ENCODE results near the gene TMEM260.
A peak's percentile ranks its signal among the peaks of the same experiment; 100 is the strongest.
"Not testable (repeated sequence)": the region's sequence is repeated elsewhere in the genome, so short reads cannot be mapped to it uniquely, and the experiment has no call there.

Gene TMEM260

DNA sequence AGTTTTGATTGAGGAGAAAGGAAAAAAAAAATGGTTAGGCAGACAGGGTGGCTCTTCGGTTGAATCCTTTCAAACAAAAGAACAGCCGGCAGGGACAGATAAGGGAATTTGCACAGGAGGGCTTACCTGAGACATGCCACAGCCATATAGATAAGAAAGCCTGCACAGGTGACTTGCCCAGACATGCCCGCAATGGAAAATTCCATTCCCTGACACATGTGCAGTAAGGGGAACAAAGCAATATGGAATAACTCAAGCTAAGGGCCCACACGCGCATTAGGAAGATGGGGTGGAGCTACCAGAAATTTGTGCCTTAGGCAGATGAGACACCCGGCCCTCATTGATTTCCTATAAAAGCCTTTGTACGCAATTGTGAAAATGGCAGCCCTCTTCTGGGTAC is 86.7 kb downstream of the TMEM260 start:
- TF ChIP-seq ISL1 (CRISPR knock-in tag; IDR thresholded peaks at IDR 0.05) (no peak), ARNTL (CRISPR knock-in tag; IDR thresholded peaks at IDR 0.05; ENCODE audit: borderline replicate concordance, low read depth) (no peak), TOX (CRISPR knock-in tag; IDR thresholded peaks at IDR 0.05; ENCODE audit: borderline replicate concordance) (no peak), BACH2 (CRISPR knock-in tag; IDR thresholded peaks at IDR 0.05; ENCODE audit: borderline replicate concordance) (no peak), RARB (CRISPR knock-in tag; IDR thresholded peaks at IDR 0.05) (no peak), ESRRG (CRISPR knock-in tag; IDR thresholded peaks at IDR 0.05) (no peak), SNAI2 (CRISPR knock-in tag; IDR thresholded peaks at IDR 0.05) (no peak), ZFP3 (CRISPR knock-in tag; IDR thresholded peaks at IDR 0.05) (no peak), ZNF8 (CRISPR knock-in tag; IDR thresholded peaks at IDR 0.05) (no peak)
- TF ChIP-seq, protein P1, sequence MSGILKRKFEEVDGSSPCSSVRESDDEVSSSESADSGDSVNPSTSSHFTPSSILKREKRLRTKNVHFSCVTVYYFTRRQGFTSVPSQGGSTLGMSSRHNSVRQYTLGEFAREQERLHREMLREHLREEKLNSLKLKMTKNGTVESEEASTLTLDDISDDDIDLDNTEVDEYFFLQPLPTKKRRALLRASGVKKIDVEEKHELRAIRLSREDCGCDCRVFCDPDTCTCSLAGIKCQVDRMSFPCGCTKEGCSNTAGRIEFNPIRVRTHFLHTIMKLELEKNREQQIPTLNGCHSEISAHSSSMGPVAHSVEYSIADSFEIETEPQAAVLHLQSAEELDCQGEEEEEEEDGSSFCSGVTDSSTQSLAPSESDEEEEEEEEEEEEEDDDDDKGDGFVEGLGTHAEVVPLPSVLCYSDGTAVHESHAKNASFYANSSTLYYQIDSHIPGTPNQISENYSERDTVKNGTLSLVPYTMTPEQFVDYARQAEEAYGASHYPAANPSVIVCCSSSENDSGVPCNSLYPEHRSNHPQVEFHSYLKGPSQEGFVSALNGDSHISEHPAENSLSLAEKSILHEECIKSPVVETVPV (CRISPR knock-in tag; IDR thresholded peaks at IDR 0.05): no peak
- ATAC-seq: no peak

DNA sequence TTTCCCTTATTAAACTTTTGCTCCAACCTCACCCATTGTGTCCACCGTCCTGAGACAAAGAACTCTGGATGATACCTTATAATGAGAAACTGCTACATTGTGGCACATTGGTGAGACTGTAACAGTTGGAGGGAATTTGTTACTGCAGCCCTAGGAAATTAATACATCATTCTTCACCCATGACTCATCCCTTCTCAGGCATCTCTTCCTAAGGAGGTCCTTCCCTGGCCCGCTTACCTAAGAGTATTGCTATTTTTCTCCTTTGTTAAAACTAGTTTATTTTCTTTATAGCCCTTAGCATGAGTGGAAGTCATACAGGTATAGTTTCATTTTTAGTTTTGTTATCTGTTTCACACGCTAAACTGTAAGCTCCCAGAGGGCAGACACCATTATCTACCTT is 87.1 kb downstream of the TMEM260 start:
- TF ChIP-seq ZC3H10 (CRISPR knock-in tag; IDR thresholded peaks at IDR 0.05): no peak
- no peak for TF ChIP-seq ZNF565 (CRISPR knock-in tag; conservative IDR thresholded peaks at IDR 0.05; ENCODE audit: low read depth)
- no peak for TF ChIP-seq ZFP30 (CRISPR knock-in tag; IDR thresholded peaks at IDR 0.05)
- no peak for TF ChIP-seq GLIS3 (CRISPR knock-in tag; IDR thresholded peaks at IDR 0.05)
- no peak for TF ChIP-seq ESRRG (CRISPR knock-in tag; IDR thresholded peaks at IDR 0.05)
- no peak for TF ChIP-seq TOX (CRISPR knock-in tag; IDR thresholded peaks at IDR 0.05; ENCODE audit: borderline replicate concordance)
- TF ChIP-seq TCF4 (CRISPR knock-in tag; IDR thresholded peaks at IDR 0.05; ENCODE audit: borderline replicate concordance): no peak
- TF ChIP-seq, protein P1 (CRISPR knock-in tag; IDR thresholded peaks at IDR 0.05): no peak
- TF ChIP-seq OSR1 (CRISPR knock-in tag; IDR thresholded peaks at IDR 0.05): no peak
- TF ChIP-seq ZFP3 (CRISPR knock-in tag; IDR thresholded peaks at IDR 0.05): no peak
- no peak for TF ChIP-seq ARNTL (CRISPR knock-in tag; IDR thresholded peaks at IDR 0.05; ENCODE audit: borderline replicate concordance, low read depth)
- ATAC-seq: peak; percentile 61

DNA sequence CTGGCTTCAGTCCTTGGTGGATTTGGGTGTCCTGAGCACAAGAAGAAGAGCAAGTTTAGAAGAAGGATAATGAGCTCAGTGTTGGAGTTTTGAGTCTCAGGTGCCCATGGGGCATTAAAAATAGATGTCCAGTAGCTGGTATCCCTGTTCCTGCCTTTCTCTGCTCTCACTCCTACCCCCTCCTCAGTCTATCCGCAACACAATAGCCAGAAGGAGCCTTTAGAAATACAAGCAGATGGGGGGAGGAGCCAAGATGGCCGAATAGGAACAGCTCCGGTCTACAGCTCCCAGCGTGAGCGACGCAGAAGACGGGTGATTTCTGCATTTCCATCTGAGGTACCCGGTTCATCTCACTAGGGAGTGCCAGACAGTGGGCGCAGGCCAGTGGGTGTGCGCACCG is 87.7 kb downstream of the TMEM260 start:
- ATAC-seq: not testable (repeated sequence)

DNA sequence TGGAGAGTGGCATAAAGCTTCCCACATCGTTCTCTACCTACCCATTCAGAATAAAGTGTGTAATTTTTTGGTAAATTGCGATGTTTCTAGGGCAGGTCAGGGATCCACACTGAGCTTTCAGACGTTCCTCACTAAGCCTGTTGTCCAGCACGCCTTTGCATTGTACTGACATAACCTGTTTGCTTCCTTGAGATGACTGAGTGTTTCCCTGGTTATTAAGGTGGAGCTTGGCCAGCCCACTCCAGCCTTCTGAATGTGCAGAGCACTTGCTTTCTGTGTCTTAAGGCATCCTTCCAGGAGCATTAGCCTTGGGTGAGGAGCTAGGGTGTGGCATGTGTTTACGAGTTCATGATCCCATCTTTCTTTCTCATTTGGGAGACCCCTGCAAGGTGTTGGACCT is 96.4 kb downstream of the TMEM260 start:
- ATAC-seq: no peak
- TF ChIP-seq TOX (CRISPR knock-in tag; IDR thresholded peaks at IDR 0.05; ENCODE audit: borderline replicate concordance): no peak
- TF ChIP-seq, protein P2, sequence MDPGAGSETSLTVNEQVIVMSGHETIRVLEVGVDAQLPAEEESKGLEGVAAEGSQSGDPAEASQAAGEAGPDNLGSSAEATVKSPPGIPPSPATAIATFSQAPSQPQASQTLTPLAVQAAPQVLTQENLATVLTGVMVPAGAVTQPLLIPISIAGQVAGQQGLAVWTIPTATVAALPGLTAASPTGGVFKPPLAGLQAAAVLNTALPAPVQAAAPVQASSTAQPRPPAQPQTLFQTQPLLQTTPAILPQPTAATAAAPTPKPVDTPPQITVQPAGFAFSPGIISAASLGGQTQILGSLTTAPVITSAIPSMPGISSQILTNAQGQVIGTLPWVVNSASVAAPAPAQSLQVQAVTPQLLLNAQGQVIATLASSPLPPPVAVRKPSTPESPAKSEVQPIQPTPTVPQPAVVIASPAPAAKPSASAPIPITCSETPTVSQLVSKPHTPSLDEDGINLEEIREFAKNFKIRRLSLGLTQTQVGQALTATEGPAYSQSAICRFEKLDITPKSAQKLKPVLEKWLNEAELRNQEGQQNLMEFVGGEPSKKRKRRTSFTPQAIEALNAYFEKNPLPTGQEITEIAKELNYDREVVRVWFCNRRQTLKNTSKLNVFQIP (CRISPR knock-in tag; IDR thresholded peaks at IDR 0.05; ENCODE audit: borderline replicate concordance, low read depth): no peak

DNA sequence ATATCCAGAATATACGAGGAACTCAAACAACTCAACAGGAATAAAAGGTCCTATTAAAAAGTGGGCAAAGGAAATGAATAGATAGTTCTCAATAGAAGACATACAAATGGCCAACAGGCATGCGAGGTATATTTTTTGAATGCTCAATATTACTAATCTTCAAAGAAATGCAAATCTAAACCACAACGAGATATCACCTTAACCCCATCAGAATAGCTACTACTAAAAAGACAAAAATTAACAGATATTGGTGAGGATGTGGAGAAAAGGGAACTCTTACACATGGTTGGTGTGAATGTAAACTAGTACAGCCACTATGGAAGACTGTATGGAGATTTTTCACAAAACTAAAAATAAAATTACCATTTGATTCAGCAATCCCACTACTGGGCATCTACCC is 99.2 kb downstream of the TMEM260 start:
- TF ChIP-seq RARB (CRISPR knock-in tag; IDR thresholded peaks at IDR 0.05): no peak
- no peak for ATAC-seq

DNA sequence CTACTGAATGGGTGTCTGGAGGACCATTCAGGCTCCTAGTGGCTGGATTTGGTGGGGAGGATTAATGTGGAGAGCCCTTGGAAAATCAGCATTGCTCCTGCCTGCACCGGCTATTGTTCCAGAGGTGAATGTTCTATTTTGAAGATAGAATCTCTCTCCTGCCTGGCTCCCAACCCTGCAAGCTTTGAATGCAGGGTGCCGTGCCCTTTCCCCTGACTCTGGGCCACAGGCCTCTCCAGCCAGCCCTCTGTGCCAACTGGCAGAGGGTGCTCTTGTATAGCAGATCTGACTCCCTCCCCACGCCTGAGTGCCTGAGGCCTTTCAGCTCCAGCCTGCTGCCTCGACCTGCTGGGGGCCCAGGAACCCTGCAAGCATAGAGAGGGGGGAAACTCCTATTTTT is 106.8 kb downstream of the TMEM260 start:
- no peak; the same call in 2 of the 3 replicates for ATAC-seq
- no peak for TF ChIP-seq ESRRG (CRISPR knock-in tag; IDR thresholded peaks at IDR 0.05)
- no peak for TF ChIP-seq ZNF70 (CRISPR knock-in tag; IDR thresholded peaks at IDR 0.05)
- TF ChIP-seq CSDC2 (CRISPR knock-in tag; IDR thresholded peaks at IDR 0.05): no peak
- TF ChIP-seq BACH2 (CRISPR knock-in tag; IDR thresholded peaks at IDR 0.05; ENCODE audit: borderline replicate concordance): no peak
- no peak for TF ChIP-seq TCF4 (CRISPR knock-in tag; IDR thresholded peaks at IDR 0.05; ENCODE audit: borderline replicate concordance)
- TF ChIP-seq, protein P3, sequence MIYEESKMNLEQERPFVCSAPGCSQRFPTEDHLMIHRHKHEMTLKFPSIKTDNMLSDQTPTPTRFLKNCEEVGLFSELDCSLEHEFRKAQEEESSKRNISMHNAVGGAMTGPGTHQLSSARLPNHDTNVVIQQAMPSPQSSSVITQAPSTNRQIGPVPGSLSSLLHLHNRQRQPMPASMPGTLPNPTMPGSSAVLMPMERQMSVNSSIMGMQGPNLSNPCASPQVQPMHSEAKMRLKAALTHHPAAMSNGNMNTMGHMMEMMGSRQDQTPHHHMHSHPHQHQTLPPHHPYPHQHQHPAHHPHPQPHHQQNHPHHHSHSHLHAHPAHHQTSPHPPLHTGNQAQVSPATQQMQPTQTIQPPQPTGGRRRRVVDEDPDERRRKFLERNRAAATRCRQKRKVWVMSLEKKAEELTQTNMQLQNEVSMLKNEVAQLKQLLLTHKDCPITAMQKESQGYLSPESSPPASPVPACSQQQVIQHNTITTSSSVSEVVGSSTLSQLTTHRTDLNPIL (CRISPR knock-in tag; IDR thresholded peaks at IDR 0.05; ENCODE audit: low read depth): no peak
- TF ChIP-seq ZNF565 (CRISPR knock-in tag; conservative IDR thresholded peaks at IDR 0.05; ENCODE audit: low read depth): no peak
- TF ChIP-seq ZNF8 (CRISPR knock-in tag; IDR thresholded peaks at IDR 0.05): no peak
- TF ChIP-seq, protein P4, sequence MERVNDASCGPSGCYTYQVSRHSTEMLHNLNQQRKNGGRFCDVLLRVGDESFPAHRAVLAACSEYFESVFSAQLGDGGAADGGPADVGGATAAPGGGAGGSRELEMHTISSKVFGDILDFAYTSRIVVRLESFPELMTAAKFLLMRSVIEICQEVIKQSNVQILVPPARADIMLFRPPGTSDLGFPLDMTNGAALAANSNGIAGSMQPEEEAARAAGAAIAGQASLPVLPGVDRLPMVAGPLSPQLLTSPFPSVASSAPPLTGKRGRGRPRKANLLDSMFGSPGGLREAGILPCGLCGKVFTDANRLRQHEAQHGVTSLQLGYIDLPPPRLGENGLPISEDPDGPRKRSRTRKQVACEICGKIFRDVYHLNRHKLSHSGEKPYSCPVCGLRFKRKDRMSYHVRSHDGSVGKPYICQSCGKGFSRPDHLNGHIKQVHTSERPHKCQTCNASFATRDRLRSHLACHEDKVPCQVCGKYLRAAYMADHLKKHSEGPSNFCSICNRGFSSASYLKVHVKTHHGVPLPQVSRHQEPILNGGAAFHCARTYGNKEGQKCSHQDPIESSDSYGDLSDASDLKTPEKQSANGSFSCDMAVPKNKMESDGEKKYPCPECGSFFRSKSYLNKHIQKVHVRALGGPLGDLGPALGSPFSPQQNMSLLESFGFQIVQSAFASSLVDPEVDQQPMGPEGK (CRISPR knock-in tag; IDR thresholded peaks at IDR 0.05; ENCODE audit: borderline replicate concordance): no peak
- TF ChIP-seq TOX (CRISPR knock-in tag; IDR thresholded peaks at IDR 0.05; ENCODE audit: borderline replicate concordance): no peak

Measured in SK-N-SH treated with all-trans-retinoic acid at 6 μM for 48 hours (cell line).